Ovary (tissue), 3 donors: ENCODE measurements around the gene CAMK2D.

Source experiments
- EP300 ChIP-seq: sonication (generic); formaldehyde crosslinking; IDR thresholded peaks from one replicate; pipeline ENCODE4 v1.6.1; 2017; ENCODE audit warnings: antibody characterized with exemption
- POLR2A ChIP-seq: fragments of 450-650 bp; IDR thresholded peaks from one replicate; pipeline ENCODE4 v1.6.1; 2017; ENCODE audit warnings: antibody characterized with exemption, mild to moderate bottlenecking, moderate library complexity
- TF ChIP-seq, protein P1 (sequence below), 3 donors: fragments of 450-650 bp in 2 of 3; fragments of 200-600 bp in 1 of 3; IDR thresholded peaks; one replicate each; pipeline versions ENCODE4 v1.5.1 to v1.8.0; 2016 to 2022; ENCODE audit warnings: antibody characterized with exemption in 3 of 3, mild to moderate bottlenecking in 1 of 3
- donor health status: DM: no; HTN: no; CAD: no.

DNA sequence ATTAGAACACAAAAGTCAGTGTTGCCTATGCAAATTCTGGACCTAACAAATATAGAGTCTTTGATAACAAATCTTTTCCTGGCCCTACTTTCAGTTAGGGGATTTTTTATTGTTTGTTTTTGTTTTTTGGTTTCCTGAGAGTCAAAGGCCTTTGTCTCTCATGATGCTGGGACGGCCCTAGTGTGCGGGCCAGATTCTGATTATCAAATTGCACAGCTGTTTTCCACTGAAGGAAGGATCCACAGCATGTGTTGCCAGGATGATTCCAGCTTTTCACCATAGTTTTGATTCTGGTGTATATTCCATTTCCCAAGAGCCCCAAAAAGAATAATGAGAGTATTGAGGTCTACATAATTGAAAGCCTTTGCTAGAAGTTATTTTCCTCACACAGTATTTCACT, 248.2 kb downstream of the CAMK2D start:
- TF ChIP-seq POLR2A (no peak), EP300 (no peak)
- TF ChIP-seq, protein P1, sequence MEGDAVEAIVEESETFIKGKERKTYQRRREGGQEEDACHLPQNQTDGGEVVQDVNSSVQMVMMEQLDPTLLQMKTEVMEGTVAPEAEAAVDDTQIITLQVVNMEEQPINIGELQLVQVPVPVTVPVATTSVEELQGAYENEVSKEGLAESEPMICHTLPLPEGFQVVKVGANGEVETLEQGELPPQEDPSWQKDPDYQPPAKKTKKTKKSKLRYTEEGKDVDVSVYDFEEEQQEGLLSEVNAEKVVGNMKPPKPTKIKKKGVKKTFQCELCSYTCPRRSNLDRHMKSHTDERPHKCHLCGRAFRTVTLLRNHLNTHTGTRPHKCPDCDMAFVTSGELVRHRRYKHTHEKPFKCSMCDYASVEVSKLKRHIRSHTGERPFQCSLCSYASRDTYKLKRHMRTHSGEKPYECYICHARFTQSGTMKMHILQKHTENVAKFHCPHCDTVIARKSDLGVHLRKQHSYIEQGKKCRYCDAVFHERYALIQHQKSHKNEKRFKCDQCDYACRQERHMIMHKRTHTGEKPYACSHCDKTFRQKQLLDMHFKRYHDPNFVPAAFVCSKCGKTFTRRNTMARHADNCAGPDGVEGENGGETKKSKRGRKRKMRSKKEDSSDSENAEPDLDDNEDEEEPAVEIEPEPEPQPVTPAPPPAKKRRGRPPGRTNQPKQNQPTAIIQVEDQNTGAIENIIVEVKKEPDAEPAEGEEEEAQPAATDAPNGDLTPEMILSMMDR (IDR thresholded peaks at IDR 0.05): no peak
